Measurements from ENCODE around the gene TUBB8.

Gene TUBB8

DNA sequence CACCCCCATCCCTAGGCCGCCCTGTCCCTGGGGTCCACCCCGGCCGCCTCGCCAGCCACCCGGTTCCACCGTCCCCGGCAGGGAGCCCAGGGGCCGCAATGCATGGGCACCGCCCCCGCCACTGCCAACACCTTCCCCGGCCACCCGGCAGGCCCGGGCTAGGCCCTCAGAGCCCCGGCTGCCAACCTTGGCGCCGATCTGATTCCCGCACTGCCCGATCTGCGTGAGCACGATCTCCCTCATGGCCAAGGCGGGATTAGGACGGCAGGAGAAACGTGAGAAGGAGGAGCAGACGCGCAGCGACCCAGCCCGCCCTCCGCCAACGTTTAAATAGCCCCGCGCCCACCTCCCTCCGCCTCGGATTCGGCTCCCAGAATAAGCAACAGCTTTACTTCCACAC, at the start of gene TUBB8:
TUBB8 (minus strand) TSS at position 301 of the 400 bp plus-strand sequence; CDS start at position 243, 58 bp downstream.
- H3K27ac Mint-ChIP-seq: no peak within 1 kb of the TSS
- DNase-seq: no peak
- no peaks in the 10 kb centered on the region for H3K36me3 Mint-ChIP-seq (ENCODE audit: low read depth)
- H3K4me1 Mint-ChIP-seq (ENCODE audit: low read depth): no peaks in the 10 kb centered on the region
- H3K27me3 Mint-ChIP-seq: no peaks in the 10 kb centered on the region
- no peaks in the 10 kb centered on the region for H3K9me3 Mint-ChIP-seq
- no peak within 1 kb of the TSS for H3K4me3 Mint-ChIP-seq

DNA sequence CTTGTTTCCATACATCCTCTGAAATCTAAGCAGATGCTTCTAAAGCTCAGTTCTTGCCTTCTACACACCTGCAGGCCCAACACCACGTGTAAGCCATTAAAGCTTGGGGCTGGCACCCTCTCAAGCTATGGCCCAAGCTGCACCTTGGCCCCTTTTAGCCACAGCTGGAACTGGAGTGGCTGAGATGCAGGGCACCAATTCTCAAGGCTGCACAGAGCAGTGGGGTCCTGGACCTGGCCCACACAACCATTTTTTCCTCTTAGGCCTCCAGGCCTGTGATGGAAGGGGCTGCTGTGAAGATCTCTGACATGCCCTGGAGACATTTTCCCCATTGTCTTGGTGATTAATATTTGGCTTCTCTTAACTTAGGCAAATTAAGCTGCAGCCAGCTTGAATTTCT, 47.4 kb upstream of the TUBB8 start:
- no peaks in the 10 kb centered on the region for H3K4me1 Mint-ChIP-seq (ENCODE audit: low read depth)

DNA sequence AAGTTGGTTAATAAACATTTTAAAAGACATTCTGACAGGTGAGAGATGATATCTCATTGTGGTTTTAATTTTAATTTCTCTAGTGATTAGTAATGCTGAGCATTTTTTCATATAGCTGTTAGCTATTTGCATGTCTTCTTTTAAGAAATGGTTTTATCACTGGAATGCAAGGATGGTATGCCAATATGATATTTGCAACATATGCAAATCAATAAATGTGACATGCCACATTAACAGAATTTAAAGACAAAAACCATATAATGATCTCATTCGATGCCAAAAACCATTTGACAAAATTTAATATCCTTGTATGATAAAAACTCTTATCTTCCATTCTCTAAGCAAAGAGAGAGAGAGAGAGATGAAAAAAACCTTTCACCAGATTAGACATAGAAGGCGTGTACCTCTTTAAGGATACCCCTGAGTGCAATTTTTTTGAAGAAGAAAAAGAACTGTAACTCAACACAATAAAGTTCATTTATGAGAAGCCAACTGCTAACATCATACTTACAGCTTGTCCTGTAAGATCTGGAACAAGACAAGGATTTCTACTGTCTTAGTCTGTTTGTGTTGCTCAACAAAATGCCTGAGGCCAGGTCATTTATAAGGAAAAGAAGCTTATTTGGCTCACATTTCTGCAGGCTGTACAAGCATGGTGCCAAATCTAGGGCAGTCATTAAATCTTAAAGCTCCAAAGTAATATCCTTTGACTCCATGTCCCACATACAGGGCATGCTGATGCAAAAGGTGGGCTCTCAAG, 46.4 kb upstream of the TUBB8 start:
- Mint-ChIP-seq H3K36me3 (ENCODE audit: low read depth) (peaks cover 3% of the 10 kb centered on the region), H3K27me3 (peaks cover 3% of the 10 kb centered on the region), H3K4me1 (ENCODE audit: low read depth) (no peaks in the 10 kb centered on the region), H3K9me3 (peaks cover 27% of the 10 kb centered on the region), H3K4me3 (no peak overlapping the region), H3K27ac (no peak overlapping the region)
- DNase-seq: no peak

More for the DNA sequence above, 47.4 kb upstream of the TUBB8 start:
- no peak overlapping the region for H3K27ac Mint-ChIP-seq
- H3K36me3 Mint-ChIP-seq (ENCODE audit: low read depth): peaks cover 3% of the 10 kb centered on the region
- no peak overlapping the region for H3K4me3 Mint-ChIP-seq
- H3K27me3 Mint-ChIP-seq: no peaks in the 10 kb centered on the region
- no peak for DNase-seq
- H3K9me3 Mint-ChIP-seq: peaks cover 27% of the 10 kb centered on the region

DNA sequence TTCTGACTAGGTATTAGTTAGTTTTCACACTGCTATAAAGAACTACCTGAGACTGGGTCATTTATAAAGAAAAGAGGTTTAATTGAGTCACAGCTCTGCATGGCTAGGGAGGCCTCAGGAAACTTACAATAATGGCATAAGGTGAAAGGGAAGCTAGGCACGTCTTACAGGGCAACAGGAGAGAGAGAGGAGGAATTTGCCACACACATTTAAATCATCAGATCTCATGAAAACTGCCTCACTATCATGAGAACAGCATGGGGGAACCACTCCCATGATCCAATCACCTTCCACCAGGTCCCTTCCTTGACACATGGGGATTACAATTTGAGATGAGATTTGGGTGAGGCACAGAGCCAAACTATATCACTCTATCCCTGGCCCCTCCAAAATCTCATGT, 45.5 kb upstream of the TUBB8 start:
- H3K4me3 Mint-ChIP-seq: no peak overlapping the region
- H3K27me3 Mint-ChIP-seq: peaks cover 3% of the 10 kb centered on the region
- peaks cover 3% of the 10 kb centered on the region for H3K36me3 Mint-ChIP-seq (ENCODE audit: low read depth)
- no peak overlapping the region for H3K27ac Mint-ChIP-seq
- no peaks in the 10 kb centered on the region for H3K4me1 Mint-ChIP-seq (ENCODE audit: low read depth)
- H3K9me3 Mint-ChIP-seq: peaks cover 27% of the 10 kb centered on the region
- no peak for DNase-seq

DNA sequence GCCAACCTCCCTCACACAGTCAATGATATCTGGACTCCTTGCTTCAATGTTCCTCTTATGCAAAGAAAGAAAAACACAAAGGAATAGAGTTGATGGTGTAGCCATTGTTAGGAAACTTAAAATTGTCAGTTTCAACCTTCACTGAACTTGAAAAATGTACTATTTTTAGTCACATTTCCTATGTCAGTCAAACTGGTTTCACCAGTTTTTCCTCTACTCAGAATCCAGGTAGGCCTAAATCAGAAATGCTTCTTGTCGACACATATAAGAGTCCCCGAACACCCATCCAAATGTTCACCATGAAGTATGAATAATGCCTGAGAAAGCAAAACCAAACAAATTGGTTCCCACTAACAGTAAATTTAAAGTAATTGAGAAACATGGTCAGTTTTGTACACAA, 43.8 kb upstream of the TUBB8 start:
- Mint-ChIP-seq H3K9me3 (peaks cover 27% of the 10 kb centered on the region), H3K27me3 (peaks cover 3% of the 10 kb centered on the region), H3K27ac (no peak overlapping the region), H3K4me3 (no peak overlapping the region), H3K36me3 (ENCODE audit: low read depth) (peaks cover 3% of the 10 kb centered on the region), H3K4me1 (ENCODE audit: low read depth) (no peaks in the 10 kb centered on the region)
- DNase-seq: no peak

DNA sequence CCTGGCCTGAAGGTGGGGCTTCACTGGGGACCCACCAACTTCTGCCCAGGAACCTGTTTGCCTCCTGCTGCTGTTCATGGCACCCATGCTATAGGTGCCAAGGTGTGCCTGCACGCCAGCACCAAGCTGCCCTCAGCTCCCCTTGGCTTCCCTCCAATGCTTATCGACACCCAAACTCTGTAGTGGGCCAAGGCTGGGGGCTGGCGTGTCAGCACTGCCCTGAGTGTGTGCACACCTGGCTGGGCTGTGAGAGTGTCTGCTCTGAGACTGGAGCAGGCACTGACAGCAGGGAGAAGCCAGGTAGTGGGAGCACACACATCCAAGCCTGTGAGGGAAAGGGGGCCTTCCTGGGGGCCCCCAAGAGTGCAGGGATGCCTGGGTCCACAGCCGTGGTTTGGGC, 43.1 kb upstream of the TUBB8 start:
- H3K27ac Mint-ChIP-seq: no peak overlapping the region
- peaks cover 10% of the 10 kb centered on the region for H3K27me3 Mint-ChIP-seq
- peaks cover 23% of the 10 kb centered on the region for H3K9me3 Mint-ChIP-seq
- no peak for DNase-seq
- no peak overlapping the region for H3K4me3 Mint-ChIP-seq
- peaks cover 4% of the 10 kb centered on the region for H3K4me1 Mint-ChIP-seq (ENCODE audit: low read depth)
- peaks cover 3% of the 10 kb centered on the region for H3K36me3 Mint-ChIP-seq (ENCODE audit: low read depth)

DNA sequence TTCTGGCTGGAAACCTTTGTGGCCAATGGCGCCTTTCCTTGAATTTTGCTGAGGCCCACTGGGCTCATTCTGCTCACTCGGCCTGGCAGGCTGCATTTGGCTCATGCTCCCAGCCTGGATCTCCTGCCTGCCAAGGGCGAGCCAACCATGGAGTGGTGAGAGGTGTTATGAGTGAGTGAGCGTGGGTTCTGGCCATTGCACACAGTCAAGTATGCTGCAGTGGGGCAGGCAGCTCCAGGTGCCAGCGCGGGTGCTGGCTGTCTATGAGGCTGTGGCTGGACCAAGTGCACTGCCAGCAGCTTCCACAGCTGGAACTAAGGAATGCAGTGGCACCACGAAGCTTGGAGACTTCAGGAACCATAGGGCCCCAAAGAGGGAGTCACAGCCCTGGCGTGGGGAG, 42.2 kb upstream of the TUBB8 start:
- H3K4me1 Mint-ChIP-seq (ENCODE audit: low read depth): peaks cover 4% of the 10 kb centered on the region
- H3K36me3 Mint-ChIP-seq (ENCODE audit: low read depth): no peaks in the 10 kb centered on the region
- no peak overlapping the region for H3K4me3 Mint-ChIP-seq

DNA sequence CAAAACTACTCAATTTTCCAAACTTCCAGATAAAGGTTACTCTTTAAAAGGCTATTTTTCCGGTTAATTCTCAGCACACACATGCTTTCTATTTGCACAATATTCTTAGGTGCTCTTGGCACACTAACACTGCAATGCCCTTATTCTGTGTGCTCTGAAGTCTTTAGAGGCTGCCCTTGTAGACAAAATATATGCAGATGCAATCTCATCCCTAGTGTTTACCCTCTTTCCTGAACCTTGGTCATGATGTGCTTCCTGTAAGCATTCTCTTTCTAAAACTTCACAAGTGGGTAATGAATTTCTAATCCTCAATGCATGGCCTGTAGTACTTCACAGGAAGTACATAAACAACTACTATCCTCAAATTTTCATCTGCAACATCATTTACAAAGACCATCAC, 41.1 kb upstream of the TUBB8 start:
- H3K27ac Mint-ChIP-seq: no peak overlapping the region
- no peak overlapping the region for H3K4me3 Mint-ChIP-seq

More for the DNA sequence above, 42.2 kb upstream of the TUBB8 start:
- peaks cover 17% of the 10 kb centered on the region for H3K9me3 Mint-ChIP-seq
- DNase-seq: no peak
- peaks cover 13% of the 10 kb centered on the region for H3K27me3 Mint-ChIP-seq
- H3K27ac Mint-ChIP-seq: no peak overlapping the region

DNA sequence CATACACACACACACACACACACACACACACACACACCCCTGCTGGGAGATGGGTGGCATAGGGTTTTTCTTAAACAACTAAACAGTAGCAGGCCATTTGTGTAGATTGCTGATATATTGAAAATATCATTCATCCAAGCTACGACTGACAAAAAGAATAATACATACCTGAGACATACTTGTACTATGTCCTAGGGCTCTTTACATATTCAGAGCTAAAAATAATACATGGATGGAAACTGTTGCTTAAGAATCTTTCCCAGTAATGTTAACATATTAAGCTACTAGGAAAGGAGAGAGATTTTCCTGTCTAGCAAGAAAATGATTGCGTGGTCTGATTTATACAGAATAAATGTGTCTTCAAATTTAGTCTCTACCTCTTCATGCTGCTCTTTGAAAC, 40.2 kb upstream of the TUBB8 start:
- Mint-ChIP-seq H3K27ac (no peak overlapping the region), H3K36me3 (ENCODE audit: low read depth) (no peaks in the 10 kb centered on the region), H3K27me3 (peaks cover 13% of the 10 kb centered on the region), H3K9me3 (no peaks in the 10 kb centered on the region), H3K4me3 (no peak overlapping the region), H3K4me1 (ENCODE audit: low read depth) (peaks cover 4% of the 10 kb centered on the region)
- DNase-seq: no peak

More for the DNA sequence above, 41.1 kb upstream of the TUBB8 start:
- DNase-seq: no peak
- Mint-ChIP-seq H3K36me3 (ENCODE audit: low read depth) (no peaks in the 10 kb centered on the region), H3K9me3 (peaks cover 7% of the 10 kb centered on the region), H3K4me1 (ENCODE audit: low read depth) (peaks cover 4% of the 10 kb centered on the region), H3K27me3 (peaks cover 13% of the 10 kb centered on the region)

DNA sequence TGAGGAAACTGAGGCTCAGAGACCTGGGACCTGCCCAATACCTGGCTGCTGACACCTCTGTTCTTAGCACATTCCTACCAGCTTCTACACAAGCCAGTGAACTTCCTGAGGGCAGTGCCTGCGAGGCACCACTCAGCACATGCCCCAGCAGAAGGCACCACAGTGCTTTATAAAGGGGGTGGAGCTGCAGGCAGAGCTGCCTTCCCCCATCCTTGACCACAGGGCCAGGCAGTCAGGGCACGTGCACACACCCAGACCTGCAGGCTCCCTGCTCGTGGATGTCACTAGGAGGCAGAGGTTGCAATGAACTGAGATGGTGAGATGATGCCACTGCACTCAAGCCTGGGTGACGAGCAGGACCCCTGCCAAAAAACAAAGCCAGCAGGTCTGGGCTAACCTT, 39.2 kb upstream of the TUBB8 start:
- Mint-ChIP-seq H3K9me3 (no peaks in the 10 kb centered on the region), H3K36me3 (ENCODE audit: low read depth) (no peaks in the 10 kb centered on the region), H3K27me3 (peaks cover 13% of the 10 kb centered on the region), H3K4me3 (no peak overlapping the region), H3K4me1 (ENCODE audit: low read depth) (peaks cover 4% of the 10 kb centered on the region), H3K27ac (no peak overlapping the region)
- no peak for DNase-seq

DNA sequence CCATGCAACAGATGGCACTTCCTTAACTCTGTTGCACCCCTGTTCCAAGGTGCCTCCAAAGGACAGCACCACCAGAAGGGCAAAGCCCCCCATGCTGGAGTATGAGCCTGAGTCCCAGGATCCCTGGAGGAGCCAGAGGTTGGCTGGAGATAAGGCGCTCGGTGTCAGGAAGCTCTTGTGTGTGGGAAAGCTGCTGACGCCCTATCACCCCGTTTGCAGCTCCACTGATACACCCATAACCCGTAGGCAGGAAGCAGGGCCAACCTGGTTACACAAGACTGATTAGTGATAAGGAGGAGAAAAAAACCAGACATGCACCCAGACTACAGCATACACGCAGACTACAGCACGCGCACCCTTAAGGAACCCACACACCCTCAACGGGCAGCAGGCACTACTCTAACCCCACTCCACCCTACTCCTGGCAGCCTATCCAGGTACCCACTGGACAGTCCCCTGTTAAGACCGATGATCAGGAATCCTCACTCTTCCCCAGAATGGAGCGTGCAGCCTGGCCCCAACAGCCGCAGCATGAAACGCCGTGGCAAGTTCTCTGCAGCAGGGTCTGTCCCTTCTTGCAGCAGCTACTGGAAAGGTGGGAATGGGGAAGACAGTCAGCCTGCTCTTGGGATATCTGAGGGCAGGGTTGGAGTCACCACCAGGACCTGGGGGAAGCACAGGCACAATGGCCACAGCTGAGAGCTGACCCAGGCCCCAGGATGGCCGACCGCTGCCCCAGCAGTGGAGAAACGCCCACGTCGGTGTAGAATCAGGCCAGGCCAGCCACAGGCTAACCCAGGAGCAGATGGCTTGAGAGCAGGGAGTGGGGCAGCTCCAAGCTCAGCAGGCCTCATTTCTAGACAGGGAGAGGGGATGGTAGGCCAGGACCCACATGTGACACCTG, 38.3 kb upstream of the TUBB8 start:
- Mint-ChIP-seq H3K4me1 (ENCODE audit: low read depth) (peaks cover 4% of the 10 kb centered on the region), H3K4me3 (no peak overlapping the region), H3K36me3 (ENCODE audit: low read depth) (no peaks in the 10 kb centered on the region), H3K27me3 (peaks cover 13% of the 10 kb centered on the region), H3K27ac (no peak overlapping the region), H3K9me3 (no peaks in the 10 kb centered on the region)
- no peak for DNase-seq

DNA sequence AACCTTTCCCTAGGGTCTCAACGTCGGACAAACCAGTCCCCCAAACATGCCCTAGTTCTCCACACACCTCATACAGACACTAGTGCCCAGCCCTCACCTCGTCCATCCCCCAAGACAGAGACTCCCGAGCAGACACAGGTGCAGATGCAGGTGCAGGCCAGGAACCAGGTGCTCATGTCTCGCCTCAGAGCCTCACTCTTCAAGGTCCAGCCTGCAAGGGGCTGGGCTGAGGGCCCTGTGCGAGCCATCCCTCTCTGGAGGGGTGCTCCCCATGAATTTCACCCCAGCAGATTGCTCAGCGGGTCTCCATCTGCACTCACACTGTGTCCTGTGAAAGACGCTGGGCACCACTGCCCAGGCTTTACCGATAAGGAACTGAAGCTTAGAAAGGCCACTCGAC, 36.9 kb upstream of the TUBB8 start:
- Mint-ChIP-seq H3K4me1 (ENCODE audit: low read depth) (peaks cover 4% of the 10 kb centered on the region), H3K27ac (no peak overlapping the region), H3K27me3 (peaks cover 15% of the 10 kb centered on the region), H3K36me3 (ENCODE audit: low read depth) (no peaks in the 10 kb centered on the region), H3K4me3 (no peak overlapping the region), H3K9me3 (no peaks in the 10 kb centered on the region)
- no peak for DNase-seq

DNA sequence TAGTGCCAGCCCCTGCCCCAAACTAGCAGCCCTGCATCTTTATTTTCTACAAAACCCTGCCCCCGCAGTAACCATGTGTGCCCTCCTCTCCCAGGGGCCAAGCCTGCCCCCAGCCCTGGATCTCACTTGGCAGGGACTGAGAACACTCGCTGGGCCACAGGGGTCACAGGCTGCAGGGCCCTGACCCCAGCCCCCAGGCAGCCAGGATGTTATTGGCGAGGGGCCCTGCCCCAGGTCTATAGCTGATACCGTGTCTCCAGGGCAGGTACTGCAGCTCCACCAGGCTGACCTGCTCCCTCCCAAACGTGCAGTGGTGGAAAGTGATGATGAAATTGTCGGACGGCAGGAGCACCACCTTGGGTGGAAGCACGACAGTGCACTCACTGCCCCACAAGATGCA, 35.9 kb upstream of the TUBB8 start:
- H3K36me3 Mint-ChIP-seq (ENCODE audit: low read depth): no peaks in the 10 kb centered on the region
- H3K4me3 Mint-ChIP-seq: no peak overlapping the region
- H3K4me1 Mint-ChIP-seq (ENCODE audit: low read depth): peaks cover 4% of the 10 kb centered on the region
- peaks cover 16% of the 10 kb centered on the region for H3K27me3 Mint-ChIP-seq
- H3K9me3 Mint-ChIP-seq: no peaks in the 10 kb centered on the region
- no peak overlapping the region for H3K27ac Mint-ChIP-seq
- DNase-seq: no peak

DNA sequence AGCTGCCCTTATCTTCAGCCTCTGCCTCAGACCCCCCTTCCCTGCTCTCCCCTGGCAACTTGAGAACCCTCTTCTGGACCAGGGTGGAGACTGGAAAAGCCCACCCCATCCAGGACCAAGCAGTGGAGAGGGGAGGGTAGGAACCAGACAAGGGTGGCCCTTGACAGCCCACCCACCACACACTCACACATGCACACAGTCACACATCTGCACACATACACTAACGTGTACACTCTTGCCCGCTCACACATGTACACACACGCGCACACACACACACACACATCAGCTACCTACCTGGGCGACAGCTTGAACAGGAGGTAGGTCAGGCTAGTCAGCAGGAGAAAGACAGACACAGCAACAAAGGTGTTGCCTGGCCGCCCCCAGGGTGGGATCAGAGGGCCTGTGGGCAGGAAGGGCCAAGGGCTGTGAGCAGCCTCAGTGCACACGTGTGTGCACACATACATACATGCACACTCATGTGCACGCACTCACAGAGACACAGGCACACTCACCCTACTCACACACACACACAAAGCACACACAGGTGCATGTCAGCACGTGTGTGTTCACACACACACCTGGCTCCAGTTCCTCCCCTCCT, 34.9 kb upstream of the TUBB8 start:
- no peak for DNase-seq
- Mint-ChIP-seq H3K9me3 (no peaks in the 10 kb centered on the region), H3K27ac (no peak overlapping the region), H3K4me1 (ENCODE audit: low read depth) (peaks cover 4% of the 10 kb centered on the region), H3K27me3 (peaks cover 26% of the 10 kb centered on the region), H3K4me3 (no peak overlapping the region), H3K36me3 (ENCODE audit: low read depth) (no peaks in the 10 kb centered on the region)

Measured in activated T-cell treated with anti-CD3 and anti-CD28 coated beads, Interleukin-2, amount 50 U/mL, for 24 hours (primary cell).